ENCODE results near the gene RGPD5.
"Not testable (repeated sequence)": the region's sequence is repeated elsewhere in the genome, so short reads cannot be mapped to it uniquely, and the experiment has no call there.

Gene RGPD5

DNA sequence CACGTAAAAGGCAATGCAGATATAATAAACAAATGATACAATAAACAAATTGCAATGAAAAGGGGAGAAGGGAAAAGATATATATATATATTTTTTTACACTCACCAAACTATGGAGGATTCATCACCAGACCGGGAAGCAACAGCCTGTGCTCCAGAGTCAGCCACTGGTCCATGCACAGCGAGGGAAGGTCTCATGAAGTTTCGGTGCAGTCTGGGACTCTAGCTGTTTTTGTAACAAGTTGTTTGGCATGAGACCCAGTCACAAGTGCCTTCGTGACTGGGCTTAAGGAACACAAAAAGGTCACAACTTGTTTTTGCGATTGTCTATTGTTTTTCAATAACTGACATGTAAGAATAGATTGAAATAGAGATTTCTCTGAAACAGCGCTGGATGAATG, 99.6 kb downstream of the RGPD5 start:
- DNase-seq (ENCODE audit: low read depth in 2 of 2) = not testable (repeated sequence)

DNA sequence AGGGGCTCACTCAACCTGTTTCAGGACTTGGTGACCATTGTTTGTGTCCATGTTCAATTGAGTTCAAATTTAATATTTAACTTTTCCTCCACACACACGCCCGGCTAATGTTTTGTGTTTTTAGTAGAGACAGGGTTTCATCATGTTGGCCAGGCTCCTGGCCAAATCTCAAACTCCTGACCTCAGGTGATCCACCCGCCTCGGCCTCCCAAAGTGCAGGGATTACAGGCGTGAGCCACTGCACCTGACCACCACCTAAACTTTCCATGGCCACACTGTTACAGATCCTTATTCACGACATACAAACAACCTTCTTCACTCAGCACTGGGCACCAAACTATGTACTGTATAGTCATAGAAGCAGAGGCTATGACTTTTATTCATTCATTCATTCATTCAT, 100.0 kb downstream of the RGPD5 start:
- not testable (repeated sequence) for DNase-seq (ENCODE audit: low read depth in 2 of 2)

DNA sequence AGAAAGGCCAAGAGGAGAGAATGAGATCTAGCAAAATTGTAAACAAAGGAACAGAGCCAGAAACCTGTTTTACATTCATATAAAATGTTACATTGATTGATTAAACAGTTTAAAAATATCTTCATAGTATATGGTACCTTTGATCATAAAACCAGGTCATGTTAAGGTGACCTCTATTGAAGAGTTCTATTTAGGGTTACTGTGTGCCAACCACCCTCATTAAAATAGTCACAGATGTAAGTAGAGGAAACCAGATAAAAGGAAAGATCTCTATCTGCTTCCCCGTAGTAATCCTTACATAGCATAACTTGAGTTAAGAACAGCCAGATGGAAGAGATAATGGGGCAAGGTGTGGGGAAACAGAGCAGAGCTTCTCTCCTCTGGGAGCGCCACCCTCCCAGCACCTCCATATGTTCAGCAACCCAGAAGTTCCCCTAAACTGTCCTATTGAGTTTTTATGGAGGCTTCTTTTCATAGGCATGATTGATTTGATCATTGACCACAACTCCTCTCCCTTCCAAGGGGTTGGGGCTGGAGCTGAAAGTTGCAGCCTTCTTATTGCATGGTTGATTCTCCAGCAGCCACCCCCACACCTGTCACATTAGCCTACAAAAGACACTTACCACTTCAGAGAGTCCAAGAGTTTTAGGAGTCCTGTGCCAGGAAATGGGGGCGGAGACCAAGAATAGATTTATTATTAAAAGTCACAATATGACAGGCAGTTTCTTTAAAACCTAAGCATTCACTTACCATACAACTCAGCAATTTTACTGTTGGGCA, 101.2 kb downstream of the RGPD5 start:
- not testable (repeated sequence) for DNase-seq (ENCODE audit: low read depth in 2 of 2)

DNA sequence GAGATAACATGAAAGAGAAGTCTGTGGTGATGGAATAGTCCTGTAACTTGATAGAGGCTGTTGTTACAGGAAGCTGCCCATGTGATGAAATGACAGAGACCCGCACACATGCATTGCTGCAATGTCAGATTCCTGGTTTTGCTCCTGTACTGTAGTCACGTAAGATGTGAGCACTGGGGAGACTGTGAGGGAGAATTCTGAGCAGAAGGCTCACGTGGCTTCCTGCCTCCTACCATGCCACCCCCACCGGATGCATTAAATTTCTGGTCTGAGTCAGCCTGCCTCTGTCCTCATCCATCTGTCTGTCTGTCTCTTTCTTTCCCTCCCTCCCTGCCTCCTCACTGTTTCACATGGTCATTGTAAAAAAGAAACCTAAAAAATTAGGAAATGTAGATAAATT, 102.1 kb downstream of the RGPD5 start:
- not testable (repeated sequence) for DNase-seq (ENCODE audit: low read depth in 2 of 2)

DNA sequence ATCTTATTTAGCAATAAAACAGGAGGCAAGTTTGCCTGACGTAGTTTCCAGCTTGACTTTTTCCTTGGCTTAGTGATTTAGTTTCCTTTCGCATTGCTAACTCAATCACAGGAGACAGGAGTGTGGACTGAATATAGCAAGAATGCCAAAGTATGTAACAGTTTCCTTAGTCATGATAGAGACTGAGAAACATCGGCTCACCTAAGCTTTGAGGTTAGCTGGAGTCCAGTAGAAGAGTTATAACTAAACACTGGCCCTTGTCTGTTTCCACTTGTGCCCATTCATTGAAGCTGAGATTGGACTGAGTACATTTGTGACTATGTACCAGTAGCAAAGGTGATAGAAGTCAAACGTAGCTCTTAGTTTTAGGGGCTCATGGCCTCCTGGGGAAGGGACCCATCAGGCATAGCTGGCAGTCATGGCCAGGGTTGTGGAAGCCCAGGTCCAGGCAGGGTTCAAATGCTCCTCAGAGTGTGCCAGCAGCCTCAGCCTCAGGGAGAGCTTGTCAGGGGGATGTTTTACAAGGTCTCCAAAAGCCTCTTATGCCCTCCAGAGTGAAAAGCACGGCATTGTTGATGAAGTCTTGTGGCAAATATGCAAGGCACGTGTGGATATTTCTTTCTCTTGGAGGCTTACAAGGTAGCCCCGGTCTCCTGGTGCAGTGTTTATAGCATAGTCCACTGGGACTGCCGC, 103.8 kb downstream of the RGPD5 start:
- DNase-seq (ENCODE audit: low read depth in 2 of 2) = not testable (repeated sequence)

DNA sequence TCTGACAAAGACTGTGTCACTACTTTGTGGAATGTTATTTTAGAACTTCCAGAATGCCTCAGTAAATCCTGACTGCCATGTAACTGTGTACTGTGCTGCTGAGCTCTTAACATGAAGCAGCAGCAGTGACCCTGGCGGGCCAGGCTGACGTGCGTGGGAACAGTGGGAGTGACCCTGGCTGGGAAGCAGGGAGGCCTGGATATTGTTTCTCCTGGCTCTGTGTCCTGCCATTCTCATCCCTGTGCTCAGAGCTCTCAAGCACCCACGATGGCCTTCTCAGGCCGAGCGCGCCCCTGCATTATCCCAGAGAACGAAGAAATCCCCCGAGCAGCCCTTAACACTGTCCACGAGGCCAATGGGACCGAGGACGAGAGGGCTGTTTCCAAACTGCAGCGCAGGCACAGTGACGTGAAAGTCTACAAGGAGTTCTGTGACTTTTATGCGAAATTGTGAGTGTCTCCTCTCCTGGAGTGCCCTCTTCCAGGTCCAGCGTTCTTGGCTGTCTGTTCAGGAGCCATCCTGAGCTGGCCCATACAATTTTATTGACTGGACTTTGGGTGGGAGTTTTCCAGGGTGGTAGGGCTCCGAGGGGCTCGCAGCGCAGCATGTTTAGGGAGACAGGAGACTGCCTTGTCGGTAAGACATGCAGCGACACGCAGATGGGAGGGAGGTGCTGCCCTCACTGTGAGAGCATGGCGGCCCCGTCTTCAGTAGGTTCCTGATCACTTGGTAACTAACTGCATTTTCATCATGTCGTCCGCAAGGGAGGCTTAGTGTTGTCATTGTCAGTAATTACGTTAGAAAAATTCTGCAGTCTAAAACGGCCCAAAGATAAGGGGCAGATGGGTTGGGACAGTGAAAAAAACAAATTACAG, 104.6 kb downstream of the RGPD5 start, which contains the start of gene LIMS3:
LIMS3 (plus strand) TSS at position 227 of the 875 bp plus-strand sequence; CDS start at position 268, 41 bp downstream.
- not testable (repeated sequence) for DNase-seq (ENCODE audit: low read depth in 2 of 2)

DNA sequence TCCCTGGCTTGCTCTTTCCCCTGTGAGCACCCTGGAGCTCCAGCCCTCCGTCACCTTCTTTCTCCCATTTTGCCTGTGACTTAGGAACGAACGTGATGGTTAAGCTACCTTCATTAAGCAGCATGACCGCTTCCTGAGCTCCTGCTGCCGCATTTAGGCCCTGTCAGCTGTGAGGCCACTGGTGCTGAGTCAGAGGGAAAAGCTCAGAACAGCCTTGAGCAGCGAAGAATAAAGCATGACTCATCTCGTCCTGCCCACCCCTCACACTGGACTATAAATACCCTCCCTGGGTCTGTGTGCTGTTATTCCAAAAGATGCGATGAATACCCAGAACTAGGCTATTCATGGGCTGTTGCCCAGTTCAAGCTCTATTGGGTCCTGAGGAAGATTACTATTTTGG, 111.7 kb downstream of the RGPD5 start:
- not testable (repeated sequence) for DNase-seq (ENCODE audit: low read depth in 2 of 2)

All from stimulated activated CD8-positive, alpha-beta memory T cell treated with anti-CD3 and anti-CD28 coated beads, Interleukin-7, amount 100 ng/mL, for 1 hour (primary cell).